ENCODE results near the gene TNFSF15. TPM values are rescaled to one million over a fixed set of nuclear protein-coding genes. Genes with fewer than 3 reads are reported as not detected.

TNFSF15 gene
- polyA plus RNA-seq, 1 experiment: 2.8 TPM

GRCh38 chr9:114790521-114790920 lies 15.3 kb downstream of the TNFSF15 start:
- ChIA-PET POLR2A (no interaction called here), CTCF (interaction anchor here (1.5 kb wide), 1 partner anchor 52 kb away, joined by 3 read pairs; no protein-coding TSS in a partner anchor)
- H3K4me3 ChIP-seq (ENCODE audit: low read depth, low read length): no peak overlapping the region
- H3K27ac ChIP-seq (ENCODE audit: low read depth, low read length): no peak overlapping the region
- no peaks in the 10 kb centered on the region for H3K9me3 ChIP-seq (ENCODE audit: control insufficient read depth, insufficient read depth, low read length)
- no peak for DNase-seq (ENCODE audit: low read depth, low spot score)
- peaks cover 2% of the 10 kb centered on the region for H3K27me3 ChIP-seq (ENCODE audit: control insufficient read depth, insufficient read depth, low read length)
- TF ChIP-seq CTCF (IDR thresholded peaks at IDR 0.05; ENCODE audit: low read depth, low read length): no peak

GRCh38 chr9:114789006-114789405 lies 16.8 kb downstream of the TNFSF15 start:
- H3K27me3 ChIP-seq (ENCODE audit: control insufficient read depth, insufficient read depth, low read length): peaks cover 4% of the 10 kb centered on the region
- CTCF ChIA-PET: no interaction called here
- no peaks in the 10 kb centered on the region for H3K9me3 ChIP-seq (ENCODE audit: control insufficient read depth, insufficient read depth, low read length)
- H3K27ac ChIP-seq (ENCODE audit: low read depth, low read length): no peak overlapping the region
- no peak for TF ChIP-seq CTCF (IDR thresholded peaks at IDR 0.05; ENCODE audit: low read depth, low read length)
- POLR2A ChIA-PET: no interaction called here
- H3K4me3 ChIP-seq (ENCODE audit: low read depth, low read length): no peak overlapping the region
- no peak for DNase-seq (ENCODE audit: low read depth, low spot score)

- no peak for DNase-seq (ENCODE audit: low read depth, low spot score)
- Histone ChIP-seq H3K4me3 (ENCODE audit: low read depth, low read length) (no peak overlapping the region), H3K27ac (ENCODE audit: low read depth, low read length) (no peak overlapping the region), H3K27me3 (ENCODE audit: control insufficient read depth, insufficient read depth, low read length) (peaks cover 7% of the 10 kb centered on the region), H3K9me3 (ENCODE audit: control insufficient read depth, insufficient read depth, low read length) (no peaks in the 10 kb centered on the region)
- ChIA-PET POLR2A (no interaction called here), CTCF (interaction anchor here (0.7 to 1.5 kb wide), 2 partner anchors 12 to 119 kb away, joined by 3 to 7 read pairs; no protein-coding TSS in a partner anchor)
- no peak for TF ChIP-seq CTCF (IDR thresholded peaks at IDR 0.05; ENCODE audit: low read depth, low read length)
Observed at GRCh38 chr9:114787781-114788498, 17.9 kb downstream of the TNFSF15 start.

- ChIA-PET POLR2A (no interaction called here), CTCF (interaction anchor here (1.5 kb wide), 1 partner anchor 120 kb away, joined by 7 read pairs; no protein-coding TSS in a partner anchor)
- DNase-seq (ENCODE audit: low read depth, low spot score): no peak
- H3K27ac ChIP-seq (ENCODE audit: low read depth, low read length): no peak overlapping the region
- no peak for TF ChIP-seq CTCF (IDR thresholded peaks at IDR 0.05; ENCODE audit: low read depth, low read length)
- no peaks in the 10 kb centered on the region for H3K9me3 ChIP-seq (ENCODE audit: control insufficient read depth, insufficient read depth, low read length)
- H3K4me3 ChIP-seq (ENCODE audit: low read depth, low read length): no peak overlapping the region
- H3K27me3 ChIP-seq (ENCODE audit: control insufficient read depth, insufficient read depth, low read length): peaks cover 7% of the 10 kb centered on the region
Observed at GRCh38 chr9:114787214-114787613, 18.6 kb downstream of the TNFSF15 start.

GRCh38 chr9:114785866-114786650 lies 19.8 kb downstream of the TNFSF15 start:
- Histone ChIP-seq H3K4me3 (ENCODE audit: low read depth, low read length) (no peak overlapping the region), H3K9me3 (ENCODE audit: control insufficient read depth, insufficient read depth, low read length) (no peaks in the 10 kb centered on the region), H3K27ac (ENCODE audit: low read depth, low read length) (no peak overlapping the region), H3K27me3 (ENCODE audit: control insufficient read depth, insufficient read depth, low read length) (peaks cover 15% of the 10 kb centered on the region)
- TF ChIP-seq CTCF (IDR thresholded peaks at IDR 0.05; ENCODE audit: low read depth, low read length): no peak
- no peak for DNase-seq (ENCODE audit: low read depth, low spot score)
- POLR2A ChIA-PET: interaction anchor here (0.6 kb wide), 1 partner anchor 82 kb away, joined by 8 read pairs; no protein-coding TSS in a partner anchor
- CTCF ChIA-PET: interaction anchor here (0.7 to 0.8 kb wide), 2 partner anchors 116 to 125 kb away, joined by 3 to 7 read pairs; no protein-coding TSS in a partner anchor
